ENCODE data around the gene UCMA. TPM values are rescaled to one million over a fixed set of nuclear protein-coding genes. Genes with fewer than 3 reads are reported as not detected.

The UCMA gene
- total RNA-seq, 2 donors from 2014 or later, result not detected

GRCh38 chr10:13201132-13201531, 33.0 kb downstream of the UCMA start:
- no peak for TF ChIP-seq CTCF (IDR thresholded peaks at IDR 0.05)
- no peak for TF ChIP-seq POLR2A (IDR thresholded peaks at IDR 0.05)
- Histone ChIP-seq H3K27ac (no peak overlapping the region), H3K4me3 (no peak overlapping the region), H3K27me3 (no peaks in the 10 kb centered on the region), H3K36me3 (replicated peaks in 1 of 2; ENCODE audit: insufficient read depth in 1 of 2, low read depth in 2 of 2) (no peaks in the 10 kb centered on the region), H3K4me1 (no peaks in the 10 kb centered on the region), H3K9me3 (no peaks in the 10 kb centered on the region)
- DNase-seq, result no peak
- WGBS, 2 donors, result 85 to 88% methylated on average over 6 of the region's 6 CpGs
- intact Hi-C loops (cut with DNase I), result no loop called here
- ATAC-seq, result no peak

- TF ChIP-seq CTCF (IDR thresholded peaks at IDR 0.05) (no peak), POLR2A (IDR thresholded peaks at IDR 0.05) (no peak)
- no peaks in the 10 kb centered on the region for H3K9me3 ChIP-seq
- ATAC-seq (no peak), DNase-seq (no peak)
- H3K4me1 ChIP-seq, result no peaks in the 10 kb centered on the region
- H3K27ac ChIP-seq, result no peak overlapping the region
- H3K4me3 ChIP-seq, result no peak overlapping the region
- WGBS, 2 donors, result 96 to 97% methylated on average over 6 of the region's 6 CpGs
- intact Hi-C loops (cut with DNase I), result no loop called here
- no peaks in the 10 kb centered on the region for H3K36me3 ChIP-seq (replicated peaks in 1 of 2; ENCODE audit: insufficient read depth in 1 of 2, low read depth in 2 of 2)
- H3K27me3 ChIP-seq, result no peaks in the 10 kb centered on the region
Observed at GRCh38 chr10:13195016-13195415, 39.2 kb downstream of the UCMA start.

- ATAC-seq (no peak), DNase-seq (no peak)
- WGBS, 2 donors, result 62 to 70% methylated on average over 7 of the region's 7 CpGs
- no peak for TF ChIP-seq POLR2A (IDR thresholded peaks at IDR 0.05)
- no peak for TF ChIP-seq CTCF (IDR thresholded peaks at IDR 0.05)
- Histone ChIP-seq H3K27ac (no peak overlapping the region), H3K4me1 (no peaks in the 10 kb centered on the region), H3K36me3 (replicated peaks in 1 of 2; ENCODE audit: insufficient read depth in 1 of 2, low read depth in 2 of 2) (no peaks in the 10 kb centered on the region), H3K9me3 (no peaks in the 10 kb centered on the region), H3K4me3 (no peak overlapping the region), H3K27me3 (no peaks in the 10 kb centered on the region)
- intact Hi-C loops (cut with DNase I), result no loop called here
Observed at GRCh38 chr10:13193637-13194036, 40.5 kb downstream of the UCMA start.

- WGBS, 2 donors, result 95 to 96% methylated on average over 5 of the region's 5 CpGs
- no peak for ATAC-seq
- intact Hi-C loops (cut with DNase I), result no loop called here
- Histone ChIP-seq H3K4me1 (no peaks in the 10 kb centered on the region), H3K27me3 (no peaks in the 10 kb centered on the region), H3K4me3 (no peak overlapping the region), H3K36me3 (replicated peaks in 1 of 2; ENCODE audit: insufficient read depth in 1 of 2, low read depth in 2 of 2) (no peaks in the 10 kb centered on the region), H3K9me3 (no peaks in the 10 kb centered on the region), H3K27ac (no peak overlapping the region)
- no peak for TF ChIP-seq POLR2A (IDR thresholded peaks at IDR 0.05)
- no peak for TF ChIP-seq CTCF (IDR thresholded peaks at IDR 0.05)
- no peak for DNase-seq
Observed at GRCh38 chr10:13191362-13191761, 42.8 kb downstream of the UCMA start.

- H3K36me3 ChIP-seq (replicated peaks in 1 of 2; ENCODE audit: insufficient read depth in 1 of 2, low read depth in 2 of 2), result no peaks in the 10 kb centered on the region
- intact Hi-C loops (cut with DNase I), result no loop called here
- TF ChIP-seq POLR2A (IDR thresholded peaks at IDR 0.05), result no peak
- no peak for TF ChIP-seq CTCF (IDR thresholded peaks at IDR 0.05)
- WGBS, 2 donors, result 90 to 94% methylated on average over 3 of the region's 3 CpGs
- H3K4me1 ChIP-seq, result no peaks in the 10 kb centered on the region
- H3K4me3 ChIP-seq, result no peak overlapping the region
- ATAC-seq (no peak), DNase-seq (no peak)
- no peaks in the 10 kb centered on the region for H3K9me3 ChIP-seq
- H3K27me3 ChIP-seq, result no peaks in the 10 kb centered on the region
- H3K27ac ChIP-seq, result no peak overlapping the region
Observed at GRCh38 chr10:13190816-13191215, 43.4 kb downstream of the UCMA start.

Data from body of pancreas (tissue), 4 donors.